HCT116 (cell line): ENCODE data around the gene NAA50. TPM values are rescaled to one million over a fixed set of nuclear protein-coding genes. Genes with fewer than 3 reads are reported as not detected.

Experiments
- ATAC-seq: fragments of 200-7000 bp; cut with Tn5 transposase; 2 replicates; pipeline ENCODE4 v1.9.1; 2020; ENCODE audit warnings: mild to moderate bottlenecking, moderate library complexity
- BruUV-seq: library from RNA; stranded (reverse); fragments of 400-500 nt; replicated peaks from 2 replicates; lab custom pipeline; 2021; lab: Mats Ljungman, UMichigan
- CTCF ChIA-PET: fragments of 300-600 bp; sonication (Branson Sonifier 250); formaldehyde crosslinking; loops from one replicate; lab custom pipeline; 2021; ENCODE audit warnings: antibody characterized with exemption; lab: Charles Lee
- POLR2A ChIA-PET: fragments of 300-600, 350-600 bp; sonication (Branson Sonifier 250); formaldehyde crosslinking; loops from one replicate; lab custom pipeline; 2021; ENCODE audit warnings: antibody characterized with exemption; lab: Charles Lee
- RAD21 ChIA-PET, 2 experiments: fragments of 300-600 bp; sonication (Branson Sonifier 250); formaldehyde crosslinking; loops; one replicate each; lab custom pipeline; 2023; ENCODE audit warnings: low total read pairs in 2 of 2; ENCODE audit not compliant: uncharacterized antibody in 2 of 2, unreplicated experiment in 2 of 2, low non-redundant PET in 1 of 2; lab: Charles Lee
- DNase-seq: peaks from one replicate; pipeline ENCODE4 v3.0.0-alpha.2; 2010; ENCODE audit warnings: low read depth, low spot score
- H2AFZ ChIP-seq: fragments of 200-600 bp; shearing (Covaris generic), sonication (generic); 2 replicates; pipeline ENCODE4 v1.6.1; 2017; ENCODE audit warnings: low read depth, mixed run types, mixed read lengths, antibody characterized with exemption, low read length; ENCODE audit not compliant: poor library complexity, severe bottlenecking
- H3K27ac ChIP-seq: 2 replicates; pipeline ENCODE4 v1.5.1; 2012; ENCODE audit warnings: low read depth, low read length
- H3K27me3 ChIP-seq: fragments of 200-600 bp; sonication (generic); 2 replicates; pipeline ENCODE4 v1.6.1; 2016; ENCODE audit warnings: mixed run types, low read length, mixed read lengths; ENCODE audit not compliant: insufficient read depth
- H3K36me3 ChIP-seq, 2 experiments: fragments of 200-500 bp in 1 of 2; fragments of 200-600 bp in 1 of 2; sonication (Bioruptor generic) in 1 of 2; sonication (generic) in 1 of 2; 2 replicates each; pipeline versions ENCODE4 v1.5.1 to v1.6.1; 2014 to 2016; ENCODE audit warnings: low read length in 2 of 2, inconsistent platforms in 1 of 2, mixed read lengths in 1 of 2, mixed run types in 1 of 2; ENCODE audit not compliant: insufficient read depth in 2 of 2, control insufficient read depth in 1 of 2
- H3K4me1 ChIP-seq, 2 experiments: fragments of 200-600 bp in 1 of 2; sonication (generic) in 1 of 2; 2 replicates each; pipeline versions ENCODE4 v1.5.1 to v1.6.1; 2012 to 2017; ENCODE audit warnings: low read length in 2 of 2, inconsistent platforms in 1 of 2, mild to moderate bottlenecking in 1 of 2, mixed read lengths in 1 of 2, mixed run types in 1 of 2, moderate library complexity in 1 of 2; ENCODE audit not compliant: insufficient read depth in 2 of 2, control insufficient read depth in 1 of 2
- H3K4me2 ChIP-seq: fragments of 200-600 bp; sonication (generic); 2 replicates; pipeline ENCODE4 v1.6.1; 2017; ENCODE audit warnings: mixed run types, low read length, mixed read lengths
- H3K4me3 ChIP-seq, 2 experiments: fragments of 200-600 bp in 1 of 2; sonication (generic) in 1 of 2; replicated peaks in 1 of 2; 2 replicates each; pipeline ENCODE4 v1.5.1; 2011 to 2016; ENCODE audit warnings: low read length in 2 of 2, control low read depth in 1 of 2, low read depth in 1 of 2, mild to moderate bottlenecking in 1 of 2, mixed read lengths in 1 of 2, mixed run types in 1 of 2
- H3K79me2 ChIP-seq: fragments of 200-600 bp; sonication (generic); 2 replicates; pipeline ENCODE4 v1.6.1; 2017; ENCODE audit warnings: mild to moderate bottlenecking, mixed run types, low read length, moderate library complexity, mixed read lengths; ENCODE audit not compliant: insufficient read depth
- H3K9ac ChIP-seq: fragments of 200-600 bp; sonication (generic); 2 replicates; pipeline ENCODE4 v1.6.1; 2016; ENCODE audit warnings: low read length, mixed read lengths
- H3K9me2 ChIP-seq: fragments of 200-600 bp; sonication (generic), shearing (Covaris generic); 2 replicates; pipeline ENCODE4 v1.6.1; 2017; ENCODE audit warnings: mixed run types, mild to moderate bottlenecking, moderate library complexity; ENCODE audit not compliant: insufficient read depth
- H3K9me3 ChIP-seq, 2 experiments: fragments of 200-500 bp in 1 of 2; fragments of 200-600 bp in 1 of 2; sonication (Bioruptor generic) in 1 of 2; sonication (generic) in 1 of 2; 2 replicates each; pipeline ENCODE4 v1.6.1; 2014 to 2017; ENCODE audit warnings: low read length in 2 of 2, mixed read lengths in 2 of 2, inconsistent platforms in 1 of 2, low read depth in 1 of 2, mild to moderate bottlenecking in 1 of 2, mixed run types in 1 of 2, moderate library complexity in 1 of 2; ENCODE audit not compliant: control insufficient read depth in 1 of 2, insufficient read depth in 1 of 2
- H4K20me1 ChIP-seq: fragments of 200-600 bp; sonication (generic), shearing (Covaris generic); 2 replicates; pipeline ENCODE4 v1.6.1; 2017; ENCODE audit warnings: mixed run types, mild to moderate bottlenecking, moderate library complexity; ENCODE audit not compliant: insufficient read depth
- CBX3 ChIP-seq: IDR thresholded peaks from 2 replicates; pipeline ENCODE4 v1.6.1; 2012; ENCODE audit warnings: low read depth
- CTCF ChIP-seq, 3 experiments: fragments of 200-600 bp in 1 of 3; sonication (generic) in 1 of 3; IDR thresholded peaks in 2 of 3; conservative IDR thresholded peaks in 1 of 3; 2 replicates each; pipeline ENCODE4 v1.5.1; 2012 to 2017; ENCODE audit warnings: low read depth in 2 of 3, low read length in 2 of 3, antibody characterized with exemption in 1 of 3, borderline replicate concordance in 1 of 3, control low read depth in 1 of 3, mild to moderate bottlenecking in 1 of 3, mixed read lengths in 1 of 3, mixed run types in 1 of 3, moderate library complexity in 1 of 3; ENCODE audit not compliant: insufficient read depth in 1 of 3
- EGR1 ChIP-seq: IDR thresholded peaks from 2 replicates; pipeline ENCODE4 v1.6.1; 2012; ENCODE audit warnings: low read depth
- ZNF274 ChIP-seq: fragments of 200-500 bp; sonication (Bioruptor generic); IDR thresholded peaks from 2 replicates; pipeline ENCODE4 v1.6.1; 2014; ENCODE audit warnings: mild to moderate bottlenecking, low read depth, low read length, inconsistent platforms
- intact Hi-C: fragments of 100-400 bp; cut with micrococcal nuclease; formaldehyde crosslinking; loops from 2 replicates; pipeline ENCODE4 v1.10.0; 2022
- total RNA-seq: library from RNA; stranded (reverse); gene quantifications from one replicate; pipeline ENCODE4 v1.2.1, GENCODE V29; 2021; ENCODE audit not compliant: unreplicated experiment

The NAA50 gene
- total RNA-seq, 1 experiment from 2014 or later, result 233 TPM

DNA sequence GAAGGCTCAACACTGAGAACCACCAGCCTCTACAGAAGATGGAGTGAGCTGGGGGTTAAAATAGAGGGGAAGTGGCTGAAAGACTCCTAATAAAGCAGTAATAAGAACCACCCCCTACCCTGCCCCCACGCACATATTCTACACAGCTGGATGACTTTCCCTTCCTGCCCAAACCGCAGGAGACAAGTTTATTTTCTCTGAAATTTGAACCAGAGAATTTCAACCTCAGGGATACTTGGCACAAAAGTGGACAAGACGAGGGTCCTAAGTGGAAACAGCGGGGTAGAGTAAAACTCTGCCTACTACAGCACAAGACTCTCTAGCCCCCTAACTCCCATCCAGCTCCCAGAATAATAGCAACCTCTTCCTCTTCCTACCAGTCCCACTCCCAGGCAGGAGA is 78.0 kb downstream of the NAA50 start:
- H3K4me3 ChIP-seq, result no peak overlapping the region
- H3K4me1 ChIP-seq, result no peaks in the 10 kb centered on the region
- H2AFZ ChIP-seq, result no peak overlapping the region
- DNase-seq, result no peak
- intact Hi-C loops, result no loop called here
- no peak for ATAC-seq
- CTCF ChIA-PET, result no interaction called here
- H3K4me2 ChIP-seq, result no peak overlapping the region
- RAD21 ChIA-PET, result no interaction called here
- no peaks in the 10 kb centered on the region for H3K36me3 ChIP-seq
- no peaks in the 10 kb centered on the region for H3K9me3 ChIP-seq
- H3K27me3 ChIP-seq, result no peaks in the 10 kb centered on the region
- no TSS peak for BruUV-seq
- H3K79me2 ChIP-seq, result no peaks in the 10 kb centered on the region
- H4K20me1 ChIP-seq, result no peaks in the 10 kb centered on the region
- TF ChIP-seq CTCF (IDR thresholded peaks at IDR 0.05 in 2 of 3, conservative IDR thresholded peaks at IDR 0.05 in 1 of 3; ENCODE audit: borderline replicate concordance in 1 of 3, insufficient read depth in 1 of 3, low read depth in 2 of 3, low read length in 2 of 3) (no peak), CBX3 (no peak), ZNF274 (no peak), EGR1 (no peak)
- TF ChIP-seq, all 23 proteins: peak for 0
- POLR2A ChIA-PET, result no interaction called here
- H3K9me2 ChIP-seq, result no peaks in the 10 kb centered on the region
- H3K27ac ChIP-seq, result no peak overlapping the region
- H3K9ac ChIP-seq, result no peak overlapping the region

Other genes with a start within 250 kb of the NAA50 start
- 10.6 TPM for gene SPICE1, start 231.1 kb downstream of the NAA50 start, total RNA-seq
- not detected for gene SIDT1, start 213.7 kb downstream of the NAA50 start, total RNA-seq
- gene USF3, start 49.6 kb downstream of the NAA50 start, total RNA-seq, result 13.5 TPM
- gene ATP6V1A, start 786 bp upstream of the NAA50 start, total RNA-seq, result 54.7 TPM
- gene GRAMD1C, start 92.5 kb upstream of the NAA50 start, total RNA-seq, result 7.9 TPM
- gene ZDHHC23, start 201.8 kb upstream of the NAA50 start, total RNA-seq, result 22.8 TPM